ENCODE measurements around the gene PDE4D. TPM values are rescaled to one million over a fixed set of nuclear protein-coding genes. Genes with fewer than 3 reads are reported as not detected.

The PDE4D gene
- polyA plus RNA-seq, 1 donor (not counting 4 experiments of a cell fraction or from before 2014, with no cell fraction given) = 3.6 TPM

DNA sequence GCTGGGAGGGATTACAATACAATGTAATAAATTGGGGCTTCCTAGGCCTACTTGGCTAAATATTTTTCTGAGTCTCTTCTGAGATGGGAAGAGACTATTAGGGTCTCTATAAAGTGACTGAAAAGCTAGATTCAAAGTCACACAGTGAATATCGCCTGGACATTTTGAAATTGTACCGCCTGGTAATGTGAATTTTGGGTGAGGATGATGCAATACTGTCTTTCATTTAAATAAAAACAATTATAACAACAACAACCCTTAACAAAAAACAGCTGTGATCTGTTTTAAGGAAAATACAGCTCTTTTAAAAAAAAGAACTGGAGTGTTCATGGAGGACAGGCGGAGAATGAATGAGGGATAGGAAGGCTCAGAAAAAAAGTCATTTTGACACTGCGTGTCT lies 695.6 kb downstream of the PDE4D start:
- H2AFZ ChIP-seq (ENCODE audit: control insufficient read depth, low read length) = no peak overlapping the region
- no peaks in the 10 kb centered on the region for H3K36me3 ChIP-seq (ENCODE audit: control insufficient read depth in 2 of 2, extremely low read depth in 1 of 2, insufficient read depth in 2 of 2, low read length in 2 of 2)
- DNase-seq (ENCODE audit: low read depth, low spot score) (no peak), FAIRE-seq (no peak)
- no peaks in the 10 kb centered on the region for H3K9me1 ChIP-seq (ENCODE audit: control insufficient read depth, extremely low read depth, insufficient read depth, low read length)
- H3K27ac ChIP-seq (ENCODE audit: control insufficient read depth, insufficient read depth, low read length) = no peak overlapping the region
- no peaks in the 10 kb centered on the region for H3K79me2 ChIP-seq (ENCODE audit: control insufficient read depth, insufficient read depth, low read length)
- no peak overlapping the region for H3K9ac ChIP-seq (ENCODE audit: control insufficient read depth, extremely low read depth, insufficient read depth, low read length)
- H3K4me1 ChIP-seq (ENCODE audit: control insufficient read depth, extremely low read depth, insufficient read depth, low read length) = peaks cover 13% of the 10 kb centered on the region
- no peaks in the 10 kb centered on the region for H3K27me3 ChIP-seq (ENCODE audit: control insufficient read depth, extremely low read depth, insufficient read depth, low read length)
- H4K20me1 ChIP-seq (ENCODE audit: control insufficient read depth, extremely low read depth, insufficient read depth, low read length) = no peaks in the 10 kb centered on the region
- peaks cover 2% of the 10 kb centered on the region for H3K9me3 ChIP-seq (ENCODE audit: control insufficient read depth, low read depth, low read length)
- dilution Hi-C loops (cut with MboI; ENCODE audit: extremely low pct_ligation_motif_present, low sequenced_read_pairs) = loop anchor here (25.0 kb wide), 1 partner anchor 164 kb away; no protein-coding TSS in a partner anchor
- no peak overlapping the region for H3K4me3 ChIP-seq (ENCODE audit: control insufficient read depth in 2 of 3, extremely low read depth in 1 of 3, insufficient read depth in 2 of 3, low read depth in 1 of 3, low read length in 3 of 3)
- TF ChIP-seq, protein P1, sequence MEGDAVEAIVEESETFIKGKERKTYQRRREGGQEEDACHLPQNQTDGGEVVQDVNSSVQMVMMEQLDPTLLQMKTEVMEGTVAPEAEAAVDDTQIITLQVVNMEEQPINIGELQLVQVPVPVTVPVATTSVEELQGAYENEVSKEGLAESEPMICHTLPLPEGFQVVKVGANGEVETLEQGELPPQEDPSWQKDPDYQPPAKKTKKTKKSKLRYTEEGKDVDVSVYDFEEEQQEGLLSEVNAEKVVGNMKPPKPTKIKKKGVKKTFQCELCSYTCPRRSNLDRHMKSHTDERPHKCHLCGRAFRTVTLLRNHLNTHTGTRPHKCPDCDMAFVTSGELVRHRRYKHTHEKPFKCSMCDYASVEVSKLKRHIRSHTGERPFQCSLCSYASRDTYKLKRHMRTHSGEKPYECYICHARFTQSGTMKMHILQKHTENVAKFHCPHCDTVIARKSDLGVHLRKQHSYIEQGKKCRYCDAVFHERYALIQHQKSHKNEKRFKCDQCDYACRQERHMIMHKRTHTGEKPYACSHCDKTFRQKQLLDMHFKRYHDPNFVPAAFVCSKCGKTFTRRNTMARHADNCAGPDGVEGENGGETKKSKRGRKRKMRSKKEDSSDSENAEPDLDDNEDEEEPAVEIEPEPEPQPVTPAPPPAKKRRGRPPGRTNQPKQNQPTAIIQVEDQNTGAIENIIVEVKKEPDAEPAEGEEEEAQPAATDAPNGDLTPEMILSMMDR (optimal IDR thresholded peaks at IDR 0.05 in 1 of 3, IDR thresholded peaks at IDR 0.05 in 1 of 3, conservative IDR thresholded peaks at IDR 0.05 in 1 of 3; ENCODE audit: extremely low read depth in 1 of 3, insufficient read depth in 2 of 3, low read length in 3 of 3) = no peak
- TF ChIP-seq EZH2 (IDR thresholded peaks at IDR 0.05; ENCODE audit: low read length) = no peak
- no peak overlapping the region for H3K4me2 ChIP-seq (ENCODE audit: control insufficient read depth, extremely low read depth, insufficient read depth, low read depth, low read length)

DNA sequence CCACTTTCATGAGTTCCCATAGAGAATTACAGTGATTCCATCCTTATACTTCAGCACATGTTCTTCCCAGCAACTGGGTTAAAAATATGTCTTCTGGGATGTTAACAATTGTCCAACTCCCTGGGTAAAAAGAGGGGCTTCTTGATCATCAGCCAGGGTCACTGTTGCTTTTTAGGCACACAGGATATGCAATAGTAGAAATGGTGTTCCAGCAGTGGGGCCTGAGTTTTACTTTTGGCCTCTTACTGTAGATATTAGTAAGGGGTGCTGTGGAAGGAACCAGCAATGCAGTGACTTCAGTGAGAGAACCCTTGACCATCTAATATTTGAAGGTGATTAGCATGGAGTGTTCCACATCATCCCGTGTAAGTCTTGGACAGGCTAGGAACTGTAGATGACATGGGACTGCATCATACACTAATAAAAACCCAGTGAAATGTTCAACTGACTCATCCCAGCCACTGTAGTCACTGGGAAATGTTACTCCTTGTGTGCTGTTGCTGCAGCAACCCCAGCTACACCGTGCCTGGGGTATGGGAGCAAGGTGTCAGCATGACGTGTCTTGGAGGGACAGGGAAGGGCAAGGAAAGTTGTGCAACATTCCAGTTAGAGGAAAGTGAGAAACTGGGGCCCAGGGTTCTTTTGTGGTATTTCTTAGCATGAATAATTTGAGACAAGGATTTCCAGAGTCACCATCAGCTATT lies 699.8 kb downstream of the PDE4D start:
- DNase-seq (ENCODE audit: low read depth, low spot score) (peak; percentile 90), FAIRE-seq (peak; percentile 90)
- H3K4me2 ChIP-seq (ENCODE audit: control insufficient read depth, extremely low read depth, insufficient read depth, low read depth, low read length) = peak overlapping the region; percentile 52
- no peaks in the 10 kb centered on the region for H3K27me3 ChIP-seq (ENCODE audit: control insufficient read depth, extremely low read depth, insufficient read depth, low read length)
- H3K4me1 ChIP-seq (ENCODE audit: control insufficient read depth, extremely low read depth, insufficient read depth, low read length) = peaks cover 13% of the 10 kb centered on the region
- H4K20me1 ChIP-seq (ENCODE audit: control insufficient read depth, extremely low read depth, insufficient read depth, low read length) = no peaks in the 10 kb centered on the region
- peaks cover 2% of the 10 kb centered on the region for H3K9me3 ChIP-seq (ENCODE audit: control insufficient read depth, low read depth, low read length)
- dilution Hi-C loops (cut with MboI; ENCODE audit: extremely low pct_ligation_motif_present, low sequenced_read_pairs) = loop anchor here (25.0 kb wide), 1 partner anchor 169 kb away; no protein-coding TSS in a partner anchor
- H3K27ac ChIP-seq (ENCODE audit: control insufficient read depth, insufficient read depth, low read length) = peak overlapping the region; percentile 90
- peak overlapping the region; percentile 43 for H3K9ac ChIP-seq (ENCODE audit: control insufficient read depth, extremely low read depth, insufficient read depth, low read length)
- H2AFZ ChIP-seq (ENCODE audit: control insufficient read depth, low read length) = no peak overlapping the region
- no peaks in the 10 kb centered on the region for H3K36me3 ChIP-seq (ENCODE audit: control insufficient read depth in 2 of 2, extremely low read depth in 1 of 2, insufficient read depth in 2 of 2, low read length in 2 of 2)
- TF ChIP-seq, protein P1 (optimal IDR thresholded peaks at IDR 0.05 in 1 of 3, IDR thresholded peaks at IDR 0.05 in 1 of 3, conservative IDR thresholded peaks at IDR 0.05 in 1 of 3; ENCODE audit: extremely low read depth in 1 of 3, insufficient read depth in 2 of 3, low read length in 3 of 3) = no peak
- TF ChIP-seq EZH2 (IDR thresholded peaks at IDR 0.05; ENCODE audit: low read length) = no peak
- H3K9me1 ChIP-seq (ENCODE audit: control insufficient read depth, extremely low read depth, insufficient read depth, low read length) = no peaks in the 10 kb centered on the region
- H3K4me3 ChIP-seq (ENCODE audit: control insufficient read depth in 2 of 3, extremely low read depth in 1 of 3, insufficient read depth in 2 of 3, low read depth in 1 of 3, low read length in 3 of 3) = no peak overlapping the region
- no peaks in the 10 kb centered on the region for H3K79me2 ChIP-seq (ENCODE audit: control insufficient read depth, insufficient read depth, low read length)
